GM21737 (cell line): ENCODE measurements around the gene CDH7.

Source experiments
- ATAC-seq: cut with Tn5 transposase; IDR thresholded peaks from one replicate; pipeline ENCODE4 v1.9.1; 2021; ENCODE audit warnings: mild to moderate bottlenecking, moderate library complexity; ENCODE audit not compliant: unreplicated experiment

Gene CDH7

GRCh38 chr18:65907281-65907680, 156.5 kb downstream of the CDH7 start:
- ATAC-seq = no peak

GRCh38 chr18:65919018-65919417, 168.2 kb downstream of the CDH7 start:
- no peak for ATAC-seq

- no peak for ATAC-seq
Measured at GRCh38 chr18:65919663-65920062, 168.9 kb downstream of the CDH7 start.

- ATAC-seq = no peak
Measured at GRCh38 chr18:65922103-65922502, 171.3 kb downstream of the CDH7 start.

- no peak for ATAC-seq
Measured at GRCh38 chr18:65924904-65925303, 174.1 kb downstream of the CDH7 start.

GRCh38 chr18:65934874-65935273, 184.1 kb downstream of the CDH7 start:
- no peak for ATAC-seq

- ATAC-seq = no peak
Measured at GRCh38 chr18:65936678-65937077, 185.9 kb downstream of the CDH7 start.

- no peak for ATAC-seq
Measured at GRCh38 chr18:65937180-65937579, 186.4 kb downstream of the CDH7 start.

- peak; percentile 82 for ATAC-seq
Measured at GRCh38 chr18:65938592-65939372, 188.0 kb downstream of the CDH7 start.
